Measurements from ENCODE around the gene KIFAP3.
"Not testable (repeated sequence)": the region's sequence is repeated elsewhere in the genome, so short reads cannot be mapped to it uniquely, and the experiment has no call there.

Gene KIFAP3

DNA sequence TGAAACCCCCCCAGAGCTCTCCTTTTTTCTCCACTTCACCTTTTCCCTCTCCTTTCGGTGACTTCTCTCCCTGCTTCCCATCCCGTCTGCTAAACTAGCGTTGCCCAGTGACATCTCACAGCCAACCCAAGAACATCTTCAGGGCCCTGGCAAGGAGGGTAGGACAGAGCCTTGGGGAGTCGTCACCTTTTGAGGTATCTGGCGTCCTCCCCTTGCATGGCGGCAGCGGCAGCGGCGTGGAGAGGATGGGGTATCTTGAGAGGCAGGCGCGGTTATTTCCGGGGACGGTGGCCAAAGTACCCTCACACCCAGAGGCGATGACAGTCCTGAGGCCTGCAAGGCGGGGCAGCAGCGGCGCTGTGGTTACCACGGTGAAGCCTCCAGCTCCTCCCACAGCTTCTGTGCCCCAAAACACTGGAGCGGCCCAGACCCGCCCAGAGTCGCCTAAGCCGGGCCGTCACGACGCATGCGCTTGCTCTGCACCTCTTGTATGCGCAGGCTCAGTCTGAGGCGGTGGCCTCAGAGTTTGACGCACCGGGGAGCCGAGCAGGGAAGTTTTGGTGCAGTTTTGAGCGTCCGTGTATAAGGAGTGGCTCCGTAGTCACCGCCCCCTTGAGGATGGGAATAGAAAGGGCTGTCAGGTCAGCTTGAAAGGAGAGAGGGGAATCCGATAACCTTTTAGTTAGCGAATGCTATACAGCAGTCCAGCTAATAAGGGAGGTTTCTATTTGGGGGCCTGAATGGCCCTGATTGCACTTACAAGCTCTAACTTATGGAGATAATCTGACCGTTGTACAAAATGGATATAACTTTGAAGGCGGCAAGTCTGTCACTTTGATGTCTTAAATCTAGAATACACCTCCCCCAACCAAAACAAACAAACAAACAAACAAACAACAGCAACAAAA lies at the start of gene KIFAP3:
TSS of gene KIFAP3 (minus strand) at position 446 of the 908 bp plus-strand sequence. CDS start at position 218, 228 bp downstream.
- TF ChIP-seq, protein P1, sequence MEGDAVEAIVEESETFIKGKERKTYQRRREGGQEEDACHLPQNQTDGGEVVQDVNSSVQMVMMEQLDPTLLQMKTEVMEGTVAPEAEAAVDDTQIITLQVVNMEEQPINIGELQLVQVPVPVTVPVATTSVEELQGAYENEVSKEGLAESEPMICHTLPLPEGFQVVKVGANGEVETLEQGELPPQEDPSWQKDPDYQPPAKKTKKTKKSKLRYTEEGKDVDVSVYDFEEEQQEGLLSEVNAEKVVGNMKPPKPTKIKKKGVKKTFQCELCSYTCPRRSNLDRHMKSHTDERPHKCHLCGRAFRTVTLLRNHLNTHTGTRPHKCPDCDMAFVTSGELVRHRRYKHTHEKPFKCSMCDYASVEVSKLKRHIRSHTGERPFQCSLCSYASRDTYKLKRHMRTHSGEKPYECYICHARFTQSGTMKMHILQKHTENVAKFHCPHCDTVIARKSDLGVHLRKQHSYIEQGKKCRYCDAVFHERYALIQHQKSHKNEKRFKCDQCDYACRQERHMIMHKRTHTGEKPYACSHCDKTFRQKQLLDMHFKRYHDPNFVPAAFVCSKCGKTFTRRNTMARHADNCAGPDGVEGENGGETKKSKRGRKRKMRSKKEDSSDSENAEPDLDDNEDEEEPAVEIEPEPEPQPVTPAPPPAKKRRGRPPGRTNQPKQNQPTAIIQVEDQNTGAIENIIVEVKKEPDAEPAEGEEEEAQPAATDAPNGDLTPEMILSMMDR (IDR thresholded peaks at IDR 0.05; ENCODE audit: insufficient read depth, low read length, missing control alignments): peak; percentile 66
- ChIA-PET CTCF (interaction anchor here (0.6 to 2.1 kb wide), 10 partner anchors 9 to 814 kb away, joined by 3 to 7 read pairs (median 3); no protein-coding TSS in a partner anchor), POLR2A (no interaction called here)
- peak; percentile 79 for DNase-seq (ENCODE audit: low read depth, low spot score)
- peak within 1 kb of the TSS; percentile 86 for H3K4me3 ChIP-seq (ENCODE audit: low read depth, low read length)

DNA sequence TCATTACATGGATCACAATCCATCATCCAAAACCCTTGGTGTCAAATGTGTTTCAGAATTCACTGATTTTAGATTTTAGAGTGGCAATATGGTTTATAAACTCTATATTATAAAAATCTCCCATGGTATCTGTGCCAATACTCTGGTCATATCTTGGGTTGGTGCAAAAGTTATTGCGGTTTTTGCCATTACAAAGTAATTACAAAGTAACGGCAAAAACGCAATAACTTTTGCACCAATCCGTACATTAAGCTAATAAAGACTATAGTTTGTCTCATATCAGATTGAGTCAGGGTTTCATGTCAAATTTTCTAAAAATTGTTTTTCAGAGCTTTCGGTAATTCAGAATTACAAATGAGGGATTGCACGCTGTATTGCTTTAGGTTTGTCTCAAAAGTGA lies 47.9 kb upstream of the KIFAP3 start:
- TF ChIP-seq, protein P1 (IDR thresholded peaks at IDR 0.05; ENCODE audit: insufficient read depth, low read length, missing control alignments): no peak
- no peak overlapping the region for H3K4me3 ChIP-seq (ENCODE audit: low read depth, low read length)
- ChIA-PET POLR2A (no interaction called here), CTCF (no interaction called here)
- no peak for DNase-seq (ENCODE audit: low read depth, low spot score)

DNA sequence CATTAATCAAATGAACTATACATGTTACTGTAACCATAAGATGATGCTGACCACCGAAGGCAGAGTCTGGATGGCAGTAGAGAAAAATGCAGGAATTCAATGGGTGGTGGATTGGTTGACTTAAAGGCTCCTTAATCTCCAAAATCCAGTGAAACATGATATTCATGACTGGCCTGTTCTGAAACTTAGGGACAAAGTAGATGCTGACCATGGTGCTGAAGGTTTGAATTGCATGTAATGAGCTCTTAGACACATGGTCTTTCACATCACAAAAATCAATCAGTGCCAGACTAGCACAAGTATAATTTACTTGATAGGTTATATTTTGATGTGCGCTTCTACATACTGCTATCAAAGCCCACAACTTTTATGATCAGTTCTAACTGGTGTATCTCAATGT lies 40.4 kb upstream of the KIFAP3 start:
- no peak overlapping the region for H3K4me3 ChIP-seq (ENCODE audit: low read depth, low read length)
- no peak for DNase-seq (ENCODE audit: low read depth, low spot score)
- CTCF ChIA-PET: no interaction called here
- POLR2A ChIA-PET: no interaction called here
- TF ChIP-seq, protein P1 (IDR thresholded peaks at IDR 0.05; ENCODE audit: insufficient read depth, low read length, missing control alignments): no peak

DNA sequence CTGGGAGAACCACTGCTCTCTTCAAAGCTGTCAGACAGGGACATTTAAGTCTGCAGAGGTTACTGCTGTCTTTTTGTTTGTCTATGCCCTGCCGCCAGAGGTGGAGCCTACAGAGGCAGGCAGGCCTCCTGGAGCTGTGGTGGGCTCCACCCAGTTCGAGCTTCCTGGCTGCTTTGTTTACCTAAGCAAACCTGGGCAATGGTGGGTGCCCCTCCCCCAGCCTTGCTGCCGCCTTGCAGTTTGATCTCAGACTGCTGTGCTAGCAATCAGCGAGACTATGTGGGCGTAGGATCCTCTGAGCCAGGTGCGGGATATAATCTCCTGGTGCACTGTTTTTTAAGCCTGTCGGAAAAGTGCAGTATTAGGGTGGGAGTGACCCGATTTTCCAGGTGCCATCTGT lies 38.6 kb upstream of the KIFAP3 start:
- CTCF ChIA-PET; DNase-seq (ENCODE audit: low read depth, low spot score); H3K4me3 ChIP-seq (ENCODE audit: low read depth, low read length); POLR2A ChIA-PET: not testable (repeated sequence)

DNA sequence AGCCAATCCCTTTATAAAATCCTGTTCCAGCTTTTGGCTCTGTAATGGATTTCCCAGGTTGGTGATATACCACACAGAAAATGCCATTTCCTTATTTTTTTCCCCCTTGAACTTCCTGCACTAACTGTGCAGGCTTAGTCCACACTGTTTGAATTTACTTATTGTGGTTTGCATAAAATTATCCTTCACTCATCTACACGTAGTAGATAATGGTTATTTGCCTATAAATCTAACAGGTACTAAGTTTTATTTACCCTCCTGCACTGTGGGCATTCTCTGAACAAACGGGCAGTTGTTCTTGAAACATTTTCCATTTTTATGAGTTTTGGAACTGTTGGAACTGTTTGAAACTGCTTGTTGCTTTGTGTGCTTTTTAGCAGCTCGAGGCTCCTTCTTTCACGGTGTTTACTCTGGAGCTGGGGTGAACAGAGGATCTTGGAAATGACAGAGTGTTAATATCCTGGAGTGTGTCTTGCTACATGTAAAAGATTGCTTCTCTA lies 23.0 kb upstream of the KIFAP3 start:
- CTCF ChIA-PET: no interaction called here
- POLR2A ChIA-PET: no interaction called here
- no peak overlapping the region for H3K4me3 ChIP-seq (ENCODE audit: low read depth, low read length)

DNA sequence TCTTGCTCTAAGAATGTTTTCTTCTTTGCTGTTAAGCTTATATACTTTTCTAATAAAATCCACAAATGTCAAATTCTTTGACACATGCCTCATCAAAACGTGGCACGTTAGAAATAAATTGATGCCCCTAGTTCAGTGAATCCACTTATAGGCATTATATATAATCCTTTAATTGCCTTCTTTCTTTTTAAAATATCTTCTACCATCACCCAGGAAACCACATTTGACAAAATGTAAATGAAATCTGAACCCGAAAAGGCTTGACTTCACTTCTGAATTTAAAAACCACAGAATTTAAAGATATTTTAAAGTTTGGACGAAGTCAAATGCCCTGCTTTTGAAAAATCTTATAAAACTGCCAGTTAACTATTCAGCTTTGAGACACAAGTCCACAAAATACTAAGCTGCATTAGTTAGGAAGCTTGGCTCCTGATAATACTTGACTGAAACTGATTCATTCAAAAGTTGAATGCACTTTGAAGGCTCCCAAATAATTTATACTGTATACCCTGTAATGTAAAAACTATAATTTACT lies 22.4 kb upstream of the KIFAP3 start:
- H3K4me3 ChIP-seq (ENCODE audit: low read depth, low read length): no peak overlapping the region
- CTCF ChIA-PET: no interaction called here
- POLR2A ChIA-PET: no interaction called here
- DNase-seq (ENCODE audit: low read depth, low spot score): no peak
- TF ChIP-seq, protein P1 (IDR thresholded peaks at IDR 0.05; ENCODE audit: insufficient read depth, low read length, missing control alignments): no peak

More for the DNA sequence above, 23.0 kb upstream of the KIFAP3 start:
- no peak for DNase-seq (ENCODE audit: low read depth, low spot score)
- TF ChIP-seq, protein P1 (IDR thresholded peaks at IDR 0.05; ENCODE audit: insufficient read depth, low read length, missing control alignments): no peak

Data from AG04449 (cell line).